Measurements from ENCODE around the gene RALGAPB. TPM values are rescaled to one million over a fixed set of nuclear protein-coding genes. Genes with fewer than 3 reads are reported as not detected.

The RALGAPB gene
- polyA plus RNA-seq (2012; rRNA removed) = 10.8 and 14.7 TPM in 2 replicates
- polyA plus RNA-seq (2012; cell fraction: cytosol; rRNA removed) = 10.9 and 11.0 TPM in 2 replicates
- polyA plus RNA-seq (2012; cell fraction: nucleus; rRNA removed) = 23.1 and 48.0 TPM in 2 replicates

DNA sequence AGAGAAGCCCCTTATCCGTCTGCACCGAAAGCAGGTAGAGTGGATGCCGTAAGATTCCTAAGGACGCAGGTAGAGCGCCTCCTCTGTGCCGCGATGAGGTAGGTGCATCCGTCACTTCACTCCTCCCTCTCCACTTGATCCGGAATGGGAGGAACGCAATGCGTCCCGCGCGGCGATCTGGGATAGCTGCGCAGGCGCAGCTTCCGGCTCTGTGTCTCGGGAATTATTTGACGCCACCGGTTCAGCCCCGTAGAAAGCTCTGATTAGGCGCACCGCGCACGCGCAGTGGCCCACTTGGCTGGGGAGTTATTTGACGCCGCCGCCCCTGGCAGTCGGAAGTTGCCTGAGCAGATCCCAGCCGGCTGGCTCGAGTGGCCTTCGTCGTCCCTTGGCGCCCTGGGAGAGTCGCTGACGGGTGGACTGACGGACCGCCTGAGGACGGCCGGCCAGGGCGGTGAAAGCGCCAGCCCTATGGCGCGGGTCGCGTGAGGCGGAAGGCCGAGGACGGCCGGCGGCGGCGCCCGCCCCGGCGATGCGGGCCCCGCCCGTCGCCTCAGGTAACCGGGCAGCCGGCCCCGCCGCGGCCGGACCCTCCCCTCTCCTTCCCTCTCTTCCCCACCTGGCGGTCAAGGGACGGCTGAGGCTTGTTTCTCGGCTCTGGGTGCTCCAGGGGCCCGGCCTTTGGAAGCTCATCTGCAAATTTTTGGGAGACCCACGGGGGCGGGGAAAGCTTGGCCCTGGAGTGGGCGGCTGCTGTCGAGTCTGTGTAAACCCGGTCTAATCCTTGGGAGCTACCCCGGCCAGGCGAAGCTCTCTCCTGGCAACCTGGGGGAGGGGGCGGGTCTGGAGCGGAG is at the start of gene RALGAPB:
RALGAPB (plus strand) TSS at position 331 of the 854 bp plus-strand sequence. CDS start 15,590 bp downstream, outside the sequence.
- Histone ChIP-seq H3K9ac (peak within 1 kb of the TSS; percentile 68), H3K27ac (ENCODE audit: low read depth in 2 of 2, low read length in 1 of 2) (peak within 1 kb of the TSS; percentile 65 to 86; a peak in 3 of 4 replicates), H4K20me1 (ENCODE audit: insufficient read depth) (peaks cover 41% of the 10 kb centered on the region), H3K4me1 (ENCODE audit: control insufficient read depth in 1 of 2, insufficient read depth in 2 of 2, low read depth in 1 of 2, low read length in 1 of 2) (peaks cover 0 to 17% of the 10 kb centered on the region in 2 experiments; a peak in 2 of 4 replicates), H3K27me3 (ENCODE audit: insufficient read depth) (no peaks in the 10 kb centered on the region), H3K4me2 (peak within 1 kb of the TSS; percentile 66), H3K9me2 (no peaks in the 10 kb centered on the region), H3K36me3 (replicated peaks in 1 of 2; ENCODE audit: control insufficient read depth in 1 of 2, insufficient read depth in 2 of 2, low read length in 1 of 2) (no peaks in the 10 kb centered on the region), H3K4me3 (ENCODE audit: low read depth in 2 of 2, low read length in 1 of 2) (peak within 1 kb of the TSS; percentile 79 to 89), H3K9me3 (no peaks in the 10 kb centered on the region), H3K79me2 (ENCODE audit: insufficient read depth) (peaks cover 49% of the 10 kb centered on the region), H2AFZ (ENCODE audit: low read depth) (peak within 1 kb of the TSS; percentile 98), H3F3A (replicated peaks; ENCODE audit: insufficient read depth) (no peaks in the 10 kb centered on the region)
- ChIA-PET CTCF (interaction anchor here (0.6 to 4.6 kb wide), 16 partner anchors 8 to 252 kb away, joined by 3 to 46 read pairs (median 4); partner anchors contain the start of gene SNHG17), POLR2A (interaction anchor here (0.7 to 2.4 kb wide), 6 partner anchors 26 to 194 kb away, joined by 3 to 22 read pairs (median 4); partner anchors contain the start of gene SNHG17)
- DNase-seq = peak; percentile 96
- under 1% methylated on average over 32 of the region's 81 CpGs for WGBS (ENCODE audit: low lambda C conversion rate)
- TF ChIP-seq MXI1 (IDR thresholded peaks at IDR 0.05; ENCODE audit: low read depth, low read length) (peak; percentile 100), SMC3 (IDR thresholded peaks at IDR 0.05; ENCODE audit: low read depth, low read length) (0 out of 2 replicates have a peak, but pooled peaks have one; percentile 18), RCOR1 (IDR thresholded peaks at IDR 0.05; ENCODE audit: low read length) (0 out of 2 replicates have a peak, but pooled peaks have one; percentile 12), TAF1 (IDR thresholded peaks at IDR 0.05; ENCODE audit: borderline replicate concordance, low read depth, low read length) (0 out of 2 replicates have a peak, but pooled peaks have one; percentile 34), GABPA (IDR thresholded peaks at IDR 0.05; ENCODE audit: low read depth) (peak; percentile 81), EP300 (IDR thresholded peaks at IDR 0.05; ENCODE audit: borderline replicate concordance in 1 of 2, low read depth in 1 of 2, low read length in 1 of 2) (0 out of 4 replicates have a peak, but pooled peaks of 1 of the 2 experiments have one; percentile 9), TCF12 (IDR thresholded peaks at IDR 0.05) (no peak), CHD2 (IDR thresholded peaks at IDR 0.05; ENCODE audit: low read length, partially characterized antibody) (peak; percentile 26), NRF1 (IDR thresholded peaks at IDR 0.05; ENCODE audit: low read depth, low read length) (peak; percentile 100), POLR2AphosphoS5 (IDR thresholded peaks at IDR 0.05; ENCODE audit: low read depth, low read length) (peak; percentile 93), SIN3A (IDR thresholded peaks at IDR 0.05; ENCODE audit: borderline replicate concordance, low read depth, low read length) (peak; percentile 22; the same call in 1 of the 2 replicates), NFIC (IDR thresholded peaks at IDR 0.05; ENCODE audit: borderline replicate concordance) (no peak), RAD21 (IDR thresholded peaks at IDR 0.05; ENCODE audit: low read length) (peak; percentile 47), ELF1 (IDR thresholded peaks at IDR 0.05) (peak; percentile 77; the same call in 1 of the 2 replicates), FOXJ3 (CRISPR knock-in tag; IDR thresholded peaks at IDR 0.05) (no peak)
- TF ChIP-seq, protein P1, sequence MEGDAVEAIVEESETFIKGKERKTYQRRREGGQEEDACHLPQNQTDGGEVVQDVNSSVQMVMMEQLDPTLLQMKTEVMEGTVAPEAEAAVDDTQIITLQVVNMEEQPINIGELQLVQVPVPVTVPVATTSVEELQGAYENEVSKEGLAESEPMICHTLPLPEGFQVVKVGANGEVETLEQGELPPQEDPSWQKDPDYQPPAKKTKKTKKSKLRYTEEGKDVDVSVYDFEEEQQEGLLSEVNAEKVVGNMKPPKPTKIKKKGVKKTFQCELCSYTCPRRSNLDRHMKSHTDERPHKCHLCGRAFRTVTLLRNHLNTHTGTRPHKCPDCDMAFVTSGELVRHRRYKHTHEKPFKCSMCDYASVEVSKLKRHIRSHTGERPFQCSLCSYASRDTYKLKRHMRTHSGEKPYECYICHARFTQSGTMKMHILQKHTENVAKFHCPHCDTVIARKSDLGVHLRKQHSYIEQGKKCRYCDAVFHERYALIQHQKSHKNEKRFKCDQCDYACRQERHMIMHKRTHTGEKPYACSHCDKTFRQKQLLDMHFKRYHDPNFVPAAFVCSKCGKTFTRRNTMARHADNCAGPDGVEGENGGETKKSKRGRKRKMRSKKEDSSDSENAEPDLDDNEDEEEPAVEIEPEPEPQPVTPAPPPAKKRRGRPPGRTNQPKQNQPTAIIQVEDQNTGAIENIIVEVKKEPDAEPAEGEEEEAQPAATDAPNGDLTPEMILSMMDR (IDR thresholded peaks at IDR 0.05) = peak; percentile 54
- TF ChIP-seq, protein P2, sequence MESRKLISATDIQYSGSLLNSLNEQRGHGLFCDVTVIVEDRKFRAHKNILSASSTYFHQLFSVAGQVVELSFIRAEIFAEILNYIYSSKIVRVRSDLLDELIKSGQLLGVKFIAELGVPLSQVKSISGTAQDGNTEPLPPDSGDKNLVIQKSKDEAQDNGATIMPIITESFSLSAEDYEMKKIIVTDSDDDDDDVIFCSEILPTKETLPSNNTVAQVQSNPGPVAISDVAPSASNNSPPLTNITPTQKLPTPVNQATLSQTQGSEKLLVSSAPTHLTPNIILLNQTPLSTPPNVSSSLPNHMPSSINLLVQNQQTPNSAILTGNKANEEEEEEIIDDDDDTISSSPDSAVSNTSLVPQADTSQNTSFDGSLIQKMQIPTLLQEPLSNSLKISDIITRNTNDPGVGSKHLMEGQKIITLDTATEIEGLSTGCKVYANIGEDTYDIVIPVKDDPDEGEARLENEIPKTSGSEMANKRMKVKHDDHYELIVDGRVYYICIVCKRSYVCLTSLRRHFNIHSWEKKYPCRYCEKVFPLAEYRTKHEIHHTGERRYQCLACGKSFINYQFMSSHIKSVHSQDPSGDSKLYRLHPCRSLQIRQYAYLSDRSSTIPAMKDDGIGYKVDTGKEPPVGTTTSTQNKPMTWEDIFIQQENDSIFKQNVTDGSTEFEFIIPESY (IDR thresholded peaks at IDR 0.05; ENCODE audit: borderline replicate concordance, low read depth) = no peak
- TF ChIP-seq, protein P3, sequence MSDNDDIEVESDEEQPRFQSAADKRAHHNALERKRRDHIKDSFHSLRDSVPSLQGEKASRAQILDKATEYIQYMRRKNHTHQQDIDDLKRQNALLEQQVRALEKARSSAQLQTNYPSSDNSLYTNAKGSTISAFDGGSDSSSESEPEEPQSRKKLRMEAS (IDR thresholded peaks at IDR 0.05; ENCODE audit: low read depth) = peak; percentile 52; the same call in 1 of the 2 replicates

All from SK-N-SH (cell line).